Urinary bladder (tissue), 2 donors: ENCODE results near the gene PRAMEF9. TPM values are rescaled to one million over a fixed set of nuclear protein-coding genes. Genes with fewer than 3 reads are reported as not detected.

Experiments
- polyA plus RNA-seq: library from polyadenylated mRNA; stranded (reverse); fragments of 200-250 nt; gene quantifications from one replicate; pipeline ENCODE4 v1.2.3, GENCODE V29; 2013
- total RNA-seq: library from RNA; depleted of rRNA; stranded (reverse); fragments of >200 nt; gene quantifications from one replicate; pipeline ENCODE4 v1.2.3, GENCODE V29; 2014
- donor health status: healthy.

PRAMEF9 gene
- total and polyA plus RNA-seq, 2 donors = not detected

Other genes starting within 250 kb of the PRAMEF9 start
- gene PRAMEF6, start 224.3 kb upstream of the PRAMEF9 start, total RNA-seq = not detected
- gene PRAMEF6, start 224.3 kb upstream of the PRAMEF9 start, polyA plus RNA-seq = not detected
- gene PRAMEF27, start 115.3 kb upstream of the PRAMEF9 start, total RNA-seq = not detected
- gene PRAMEF27, start 115.3 kb upstream of the PRAMEF9 start, polyA plus RNA-seq = not detected
- not detected for gene HNRNPCL3, start 111.1 kb upstream of the PRAMEF9 start, total RNA-seq
- gene HNRNPCL3, start 111.1 kb upstream of the PRAMEF9 start, polyA plus RNA-seq = not detected
- gene PRAMEF25, start 101.1 kb upstream of the PRAMEF9 start, total RNA-seq = not detected
- gene PRAMEF25, start 101.1 kb upstream of the PRAMEF9 start, polyA plus RNA-seq = not detected
- gene HNRNPCL2, start 55.0 kb upstream of the PRAMEF9 start, total RNA-seq = not detected
- gene HNRNPCL2, start 55.0 kb upstream of the PRAMEF9 start, polyA plus RNA-seq = not detected
- not detected for gene PRAMEF26, start 15.8 kb upstream of the PRAMEF9 start, total RNA-seq
- not detected for gene PRAMEF26, start 15.8 kb upstream of the PRAMEF9 start, polyA plus RNA-seq
- gene HNRNPCL4, start 6.2 kb upstream of the PRAMEF9 start, total RNA-seq = not detected
- not detected for gene HNRNPCL4, start 6.2 kb upstream of the PRAMEF9 start, polyA plus RNA-seq
- gene PRAMEF13, start 29.6 kb downstream of the PRAMEF9 start, total RNA-seq = not detected
- gene PRAMEF13, start 29.6 kb downstream of the PRAMEF9 start, polyA plus RNA-seq = not detected
- not detected for gene PRAMEF18, start 54.3 kb downstream of the PRAMEF9 start, total RNA-seq
- not detected for gene PRAMEF18, start 54.3 kb downstream of the PRAMEF9 start, polyA plus RNA-seq
- not detected for gene PRAMEF5, start 82.3 kb downstream of the PRAMEF9 start, total RNA-seq
- gene PRAMEF5, start 82.3 kb downstream of the PRAMEF9 start, polyA plus RNA-seq = not detected
- gene PRAMEF8, start 113.3 kb downstream of the PRAMEF9 start, total RNA-seq = not detected
- gene PRAMEF8, start 113.3 kb downstream of the PRAMEF9 start, polyA plus RNA-seq = not detected
- gene PRAMEF33, start 131.7 kb downstream of the PRAMEF9 start, total RNA-seq = not detected
- not detected for gene PRAMEF33, start 131.7 kb downstream of the PRAMEF9 start, polyA plus RNA-seq
- gene PRAMEF15, start 143.7 kb downstream of the PRAMEF9 start, total RNA-seq = not detected
- gene PRAMEF15, start 143.7 kb downstream of the PRAMEF9 start, polyA plus RNA-seq = not detected
- not detected for gene PRAMEF14, start 175.3 kb downstream of the PRAMEF9 start, total RNA-seq
- gene PRAMEF14, start 175.3 kb downstream of the PRAMEF9 start, polyA plus RNA-seq = not detected
- not detected for gene PRAMEF19, start 200.1 kb downstream of the PRAMEF9 start, total RNA-seq
- not detected for gene PRAMEF19, start 200.1 kb downstream of the PRAMEF9 start, polyA plus RNA-seq
- gene PRAMEF17, start 217.8 kb downstream of the PRAMEF9 start, total RNA-seq = not detected
- gene PRAMEF17, start 217.8 kb downstream of the PRAMEF9 start, polyA plus RNA-seq = not detected
- gene PRAMEF20, start 238.6 kb downstream of the PRAMEF9 start, total RNA-seq = not detected
- not detected for gene PRAMEF20, start 238.6 kb downstream of the PRAMEF9 start, polyA plus RNA-seq